Stimulated activated effector memory CD8-positive, alpha-beta T cell treated with anti-CD3 and anti-CD28 coated beads, Interleukin-12 subunit alpha, Interleukin-12 subunit beta, amount 100 ng/mL, for 72 hours (primary cell): Measurements from ENCODE around the gene ADH6.

Source experiments
- ATAC-seq: fragments of 150-1000 bp; cut with Tn5 transposase; 2 replicates; pipeline ENCODE4 v1.10.0; 2021
- DNase-seq, 2 donors: peaks; one replicate each; pipeline ENCODE4 v3.0.0; 2021 to 2022; ENCODE audit warnings: low spot score in 2 of 2
- H3K27ac Mint-ChIP-seq: one replicate; pipeline ENCODE4 v1.8.0; 2022; ENCODE audit warnings: mild to moderate bottlenecking, mixed read lengths
- H3K36me3 Mint-ChIP-seq: one replicate; pipeline ENCODE4 v1.8.0; 2022; ENCODE audit warnings: mild to moderate bottlenecking, mixed read lengths
- H3K4me1 Mint-ChIP-seq: one replicate; pipeline ENCODE4 v1.8.0; 2022; ENCODE audit warnings: mixed read lengths
- H3K4me3 Mint-ChIP-seq: one replicate; pipeline ENCODE4 v1.8.0; 2022; ENCODE audit warnings: mild to moderate bottlenecking, mixed read lengths
- H3K9me3 Mint-ChIP-seq: one replicate; pipeline ENCODE4 v1.8.0; 2022; ENCODE audit warnings: mixed read lengths

The ADH6 gene

GRCh38 chr4:99161373-99162099 is 57.5 kb downstream of the ADH6 start:
- Mint-ChIP-seq H3K36me3 (no peaks in the 10 kb centered on the region), H3K27ac (no peak overlapping the region), H3K4me3 (no peak overlapping the region), H3K9me3 (peaks cover 3% of the 10 kb centered on the region), H3K4me1 (no peaks in the 10 kb centered on the region)
- peak; percentile 31 for ATAC-seq
- DNase-seq = no peak

GRCh38 chr4:99159699-99160098 is 59.3 kb downstream of the ADH6 start:
- no peak overlapping the region for H3K27ac Mint-ChIP-seq
- H3K4me3 Mint-ChIP-seq = no peak overlapping the region
- H3K4me1 Mint-ChIP-seq = no peaks in the 10 kb centered on the region
- peaks cover 3% of the 10 kb centered on the region for H3K9me3 Mint-ChIP-seq
- no peak for DNase-seq
- H3K36me3 Mint-ChIP-seq = no peaks in the 10 kb centered on the region
- ATAC-seq = no peak

- ATAC-seq = no peak
- no peak overlapping the region for H3K4me3 Mint-ChIP-seq
- no peak for DNase-seq
- H3K36me3 Mint-ChIP-seq = no peaks in the 10 kb centered on the region
- H3K9me3 Mint-ChIP-seq = no peaks in the 10 kb centered on the region
- H3K4me1 Mint-ChIP-seq = no peaks in the 10 kb centered on the region
- no peak overlapping the region for H3K27ac Mint-ChIP-seq
These were observed 61.5 kb downstream of the ADH6 start for GRCh38 chr4:99157478-99157935.

- DNase-seq (no peak), ATAC-seq (no peak)
- Mint-ChIP-seq H3K36me3 (no peaks in the 10 kb centered on the region), H3K9me3 (no peaks in the 10 kb centered on the region), H3K4me3 (no peak overlapping the region), H3K4me1 (no peaks in the 10 kb centered on the region), H3K27ac (no peak overlapping the region)
These were observed 62.1 kb downstream of the ADH6 start for GRCh38 chr4:99156992-99157391.

GRCh38 chr4:99154658-99155342 is 64.2 kb downstream of the ADH6 start:
- DNase-seq = no peak
- Mint-ChIP-seq H3K4me3 (no peak overlapping the region), H3K9me3 (no peaks in the 10 kb centered on the region), H3K27ac (no peak overlapping the region), H3K36me3 (no peaks in the 10 kb centered on the region), H3K4me1 (no peaks in the 10 kb centered on the region)
- ATAC-seq = no peak
